GM19099 (cell line): ENCODE results near the gene COX14.

Experiments used
- POLR2A ChIP-seq: IDR thresholded peaks from 3 replicates; pipeline ENCODE4 v1.6.1; 2011; ENCODE audit warnings: low read depth; ENCODE audit not compliant: insufficient read length; ENCODE audit errors: extremely low read depth

Gene COX14

DNA sequence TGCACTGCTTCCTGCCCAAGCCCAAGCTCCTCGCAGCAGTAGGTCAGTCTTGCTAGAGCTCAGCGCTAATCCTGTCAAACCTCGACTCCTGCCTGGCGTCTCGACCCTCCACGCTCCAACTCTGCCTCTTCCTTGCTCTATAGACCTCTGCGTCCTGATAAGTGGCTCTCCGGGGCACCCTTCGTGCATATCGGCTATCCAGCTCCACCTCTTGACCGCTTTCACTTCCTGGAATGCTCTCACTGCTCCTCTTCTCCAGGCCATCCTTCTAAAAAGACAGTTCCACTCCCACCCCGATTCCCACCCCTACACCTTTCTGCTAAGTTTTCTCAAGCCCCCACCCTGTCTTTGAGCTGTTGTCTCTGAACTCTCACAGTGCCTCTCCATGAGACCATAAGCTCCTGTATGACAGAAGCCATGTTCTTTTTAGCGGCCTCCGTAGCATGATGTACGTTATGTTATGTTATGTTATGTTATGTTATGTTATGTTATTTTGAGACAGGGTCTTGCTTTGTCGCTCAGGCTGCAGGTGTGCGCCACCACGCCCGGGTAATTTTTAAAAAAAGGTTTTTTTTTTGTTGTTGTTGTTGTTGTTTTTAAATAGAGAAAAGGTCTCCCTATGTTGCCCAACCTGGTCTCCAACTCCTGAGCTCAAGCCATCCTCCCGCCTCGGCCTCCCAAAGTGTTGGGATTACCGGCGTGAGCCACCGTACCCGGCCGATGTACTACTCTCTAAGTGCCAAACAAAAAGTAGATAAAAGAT, 601 bp downstream of the COX14 start:
- no peak for TF ChIP-seq POLR2A

GRCh38 chr12:50117057-50117622, 5.1 kb downstream of the COX14 start:
- no peak for TF ChIP-seq POLR2A

DNA sequence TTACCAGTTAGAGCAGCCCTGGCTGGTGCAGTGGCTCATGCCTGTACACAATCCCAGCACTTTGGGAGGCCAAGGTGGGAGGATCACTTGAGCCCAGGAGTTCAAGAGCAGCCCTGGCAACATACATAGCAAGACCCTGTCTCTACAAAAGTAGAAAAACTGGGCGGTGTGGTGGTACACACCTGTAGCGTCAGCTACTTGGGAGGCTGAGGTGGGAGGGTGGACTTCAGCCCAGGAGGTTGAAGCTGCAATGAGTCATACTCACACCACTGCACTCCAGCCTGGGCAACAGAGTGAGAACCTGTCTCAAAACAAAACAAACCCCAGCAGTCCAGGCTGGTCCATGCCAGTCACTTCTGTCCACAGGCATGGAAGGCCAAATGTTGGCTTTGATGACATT, 7.4 kb downstream of the COX14 start:
- no peak for TF ChIP-seq POLR2A

- TF ChIP-seq POLR2A = no peak
These were observed 8.5 kb downstream of the COX14 start for GRCh38 chr12:50120521-50120920.

DNA sequence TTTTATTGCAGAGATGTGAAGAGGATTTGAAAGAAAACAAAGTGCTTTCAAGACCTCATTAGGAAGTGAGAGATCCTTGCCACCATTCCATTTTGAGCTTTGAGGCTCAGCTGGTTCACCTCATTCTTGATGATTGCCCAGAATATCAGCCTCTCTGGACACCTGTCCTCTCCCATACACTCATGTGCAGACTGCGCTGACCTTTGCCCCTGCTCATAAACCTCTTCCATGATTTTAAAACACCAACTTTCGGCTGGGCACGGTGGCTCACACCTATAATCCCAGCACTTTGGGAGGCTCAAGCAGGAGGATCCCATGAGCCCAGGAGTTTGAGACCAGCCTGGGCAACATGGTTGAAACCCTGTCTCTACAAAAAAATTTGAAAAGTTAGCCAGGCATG, 8.9 kb downstream of the COX14 start:
- no peak for TF ChIP-seq POLR2A

DNA sequence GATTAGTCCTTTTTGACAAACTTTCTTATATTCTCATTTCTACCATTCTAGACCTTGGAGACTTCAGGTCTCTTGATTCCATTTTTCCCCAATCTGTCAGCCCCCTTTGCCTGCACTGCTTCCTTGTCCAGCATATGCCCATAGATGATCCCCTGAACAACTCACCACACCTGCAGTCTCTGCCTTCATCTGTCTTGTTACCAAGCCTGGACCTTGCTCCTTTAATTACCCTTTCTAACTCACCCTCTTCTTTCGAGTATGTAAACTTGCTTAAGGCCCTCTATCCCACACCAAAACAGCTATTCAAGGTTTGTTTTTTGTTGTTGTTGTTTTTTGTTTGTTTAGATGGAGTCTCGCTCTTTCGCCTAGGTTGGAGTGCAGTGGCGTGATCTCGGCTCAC, 9.6 kb downstream of the COX14 start:
- TF ChIP-seq POLR2A = no peak

- no peak for TF ChIP-seq POLR2A
These were observed 11.2 kb downstream of the COX14 start for GRCh38 chr12:50123203-50123602.

GRCh38 chr12:50127546-50127945, 15.5 kb downstream of the COX14 start:
- TF ChIP-seq POLR2A = no peak

DNA sequence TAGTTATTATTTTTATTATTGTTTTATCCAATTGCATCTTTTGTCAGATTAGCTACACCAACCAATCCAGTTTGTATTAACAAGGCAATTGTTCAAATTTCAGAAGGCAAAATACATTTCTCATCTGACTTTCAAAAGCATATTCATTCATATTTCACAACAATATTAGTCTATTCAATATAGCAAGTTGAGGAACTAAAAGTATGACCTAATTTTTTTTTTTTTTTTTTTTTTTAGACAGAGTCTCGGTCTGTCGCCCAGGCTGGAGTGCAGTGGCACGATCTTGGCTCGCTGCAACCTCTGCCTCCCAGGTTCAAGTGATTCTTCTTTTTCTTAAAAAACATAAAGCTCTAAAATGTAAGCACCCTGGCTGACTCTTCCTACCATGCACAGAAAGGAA, 17.3 kb downstream of the COX14 start:
- no peak for TF ChIP-seq POLR2A

DNA sequence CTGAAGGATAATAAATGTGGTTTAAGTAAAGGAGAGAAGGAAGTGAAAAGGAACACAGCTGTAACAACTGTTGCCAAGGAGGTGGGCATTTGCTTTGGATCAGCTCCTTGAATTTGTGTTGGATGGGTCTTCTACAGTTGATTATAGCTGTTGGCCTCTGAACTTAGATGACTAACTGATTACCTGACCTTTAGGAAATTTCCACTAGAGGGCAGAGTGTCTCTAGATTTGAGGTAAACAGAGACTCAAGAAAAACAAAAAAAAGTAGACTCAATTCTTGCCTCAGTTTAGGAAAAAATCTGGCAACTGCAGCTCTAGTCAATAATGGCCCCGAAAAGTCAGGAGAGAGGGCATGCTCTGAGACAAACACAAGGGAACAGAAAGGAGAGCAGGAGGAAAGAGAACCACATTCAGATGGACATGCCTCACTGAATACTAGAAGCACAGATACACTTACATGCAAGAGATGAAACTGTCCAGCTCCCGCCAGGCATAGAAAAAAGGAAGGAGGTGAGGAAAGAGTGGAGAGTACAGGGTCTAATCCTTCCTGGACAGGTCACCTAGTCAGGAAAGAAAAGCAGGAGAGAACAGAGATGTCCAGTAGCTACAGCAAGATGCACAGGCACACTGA, 20.6 kb downstream of the COX14 start:
- no peak for TF ChIP-seq POLR2A

- no peak for TF ChIP-seq POLR2A
These were observed 31.0 kb downstream of the COX14 start for GRCh38 chr12:50142993-50143392.

GRCh38 chr12:50145439-50145838, 33.4 kb downstream of the COX14 start:
- no peak for TF ChIP-seq POLR2A

DNA sequence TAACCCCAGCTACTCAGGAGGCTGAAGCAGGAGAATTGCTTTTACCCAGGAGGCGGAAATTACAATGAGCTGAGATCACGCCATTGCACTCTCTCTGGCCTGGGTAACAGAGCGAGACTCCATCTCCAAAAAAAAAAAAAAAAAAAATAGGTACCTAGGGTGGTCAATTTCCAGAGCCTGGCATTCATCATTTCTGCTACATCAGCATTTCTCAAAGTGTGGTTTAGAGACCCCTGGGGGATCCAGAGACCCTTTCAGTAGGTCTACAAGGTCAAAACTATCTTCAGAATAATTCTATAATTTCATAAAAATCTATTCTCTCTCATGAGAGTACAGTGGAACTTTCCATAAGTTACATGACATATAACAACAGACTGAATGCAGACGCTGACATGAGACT, 35.2 kb downstream of the COX14 start:
- TF ChIP-seq POLR2A = no peak

GRCh38 chr12:50149311-50149710, 37.3 kb downstream of the COX14 start:
- no peak for TF ChIP-seq POLR2A

DNA sequence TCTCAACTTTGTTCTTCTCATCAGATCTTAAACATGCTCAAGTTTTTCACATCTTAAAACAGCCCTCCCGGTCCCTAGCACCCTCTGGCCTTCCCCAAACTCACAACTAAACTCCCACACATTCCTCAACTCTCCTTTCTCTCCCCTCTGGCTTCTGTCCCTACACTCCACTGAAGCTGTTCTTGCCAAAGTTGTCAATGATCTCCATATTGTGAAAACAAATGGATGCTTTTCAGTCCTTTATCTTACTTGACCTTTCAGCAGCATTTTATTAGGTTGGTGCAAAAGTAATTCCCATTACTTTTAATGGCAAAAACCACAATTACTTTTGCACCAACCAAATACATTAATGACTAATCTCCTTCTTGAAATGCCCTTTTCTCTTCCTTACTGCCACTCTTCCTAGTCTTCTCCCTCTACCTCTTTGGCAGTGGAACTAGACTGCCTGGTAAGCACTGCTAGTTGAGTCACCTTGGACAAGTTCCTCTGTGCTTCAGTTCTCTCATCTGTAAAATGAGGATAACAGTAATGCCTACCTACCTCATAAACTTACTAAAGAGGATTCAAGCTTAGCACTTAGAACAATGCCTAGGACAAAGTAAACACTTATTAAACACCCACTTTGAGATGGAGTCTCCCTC, 39.1 kb downstream of the COX14 start:
- TF ChIP-seq POLR2A = no peak

- no peak for TF ChIP-seq POLR2A
These were observed 44.6 kb downstream of the COX14 start for GRCh38 chr12:50156641-50157040.
